GM19240 (cell line): ENCODE results near the gene FOXN1.
"Not testable (repeated sequence)": the region's sequence is repeated elsewhere in the genome, so short reads cannot be mapped to it uniquely, and the experiment has no call there.

ENCODE experiments used
- DNase-seq: peaks from one replicate; pipeline ENCODE4 v3.0.0; 2011; ENCODE audit warnings: low spot score; ENCODE audit not compliant: insufficient read length

FOXN1 gene

DNA sequence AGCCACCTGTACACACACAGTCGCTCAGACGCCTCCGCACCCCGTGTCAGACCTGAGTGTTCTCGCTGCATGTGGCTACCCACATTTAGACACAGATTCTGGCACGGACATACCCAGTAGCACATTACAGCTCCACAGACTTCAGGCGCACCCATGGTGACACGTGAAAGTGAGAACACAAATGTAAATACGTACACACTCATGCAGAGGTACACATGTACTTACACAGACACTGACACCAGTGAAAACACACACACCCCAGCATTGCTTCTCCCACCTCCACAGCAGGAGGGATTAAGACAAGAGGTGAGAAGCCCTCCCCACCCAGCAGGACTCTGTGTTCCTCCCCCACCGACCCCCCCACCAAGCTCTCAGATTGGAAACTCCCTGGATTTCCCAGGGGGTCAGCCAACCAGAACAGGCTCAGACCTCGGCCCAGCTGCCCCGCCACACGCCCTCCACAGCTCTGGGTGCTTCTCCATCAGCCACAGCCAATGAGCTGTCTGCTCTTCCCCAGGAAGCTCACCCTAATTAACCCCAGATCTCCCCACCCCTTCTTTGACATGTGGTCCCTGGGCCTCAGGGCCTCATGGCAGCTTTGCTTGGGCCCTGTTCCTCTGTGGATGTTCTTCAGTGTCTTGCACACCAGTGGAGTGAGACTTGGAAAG lies 5.3 kb upstream of the FOXN1 start:
- peak; percentile 76 for DNase-seq

DNA sequence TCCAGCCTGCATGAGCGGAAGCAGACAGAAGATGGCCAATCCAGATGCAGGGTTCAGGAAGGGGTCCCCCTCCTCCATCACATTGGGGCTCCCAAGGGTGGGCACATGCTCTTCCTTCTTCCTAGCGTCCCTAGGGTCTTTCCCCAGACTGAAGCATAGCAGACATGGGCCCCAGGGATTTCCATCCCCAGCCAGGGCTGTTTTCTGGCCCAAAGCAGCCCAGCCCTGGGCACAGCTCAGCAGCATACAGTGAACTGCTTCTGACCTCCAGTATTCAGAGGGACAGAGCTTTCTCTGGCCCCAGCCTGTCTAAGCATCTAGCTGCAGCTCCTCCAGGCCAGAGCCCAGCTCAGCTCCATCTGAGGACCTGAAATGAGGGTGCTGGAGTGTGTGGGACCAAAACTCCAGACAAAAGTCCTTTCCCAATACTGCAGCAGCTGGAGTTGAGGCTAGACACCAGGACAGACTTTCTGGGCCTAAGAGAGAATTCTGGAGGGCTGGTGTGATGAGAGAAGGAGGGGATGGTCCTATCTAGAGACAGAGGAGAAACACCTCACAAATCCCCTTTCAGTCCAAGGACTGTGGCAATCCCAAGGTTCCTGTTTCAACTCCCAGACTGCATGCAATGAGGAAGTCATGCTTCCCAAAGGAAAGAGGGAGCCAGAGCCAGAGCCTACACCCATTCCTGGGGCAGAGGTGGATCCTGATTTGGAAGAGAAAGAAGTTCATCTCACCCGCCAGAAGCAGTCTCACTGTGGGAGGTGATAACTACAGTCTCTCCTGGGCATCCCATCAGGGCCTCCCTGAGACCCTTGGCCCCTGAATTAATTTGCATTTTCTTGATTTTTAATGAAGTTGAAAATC lies 4.5 kb upstream of the FOXN1 start:
- no peak for DNase-seq

DNA sequence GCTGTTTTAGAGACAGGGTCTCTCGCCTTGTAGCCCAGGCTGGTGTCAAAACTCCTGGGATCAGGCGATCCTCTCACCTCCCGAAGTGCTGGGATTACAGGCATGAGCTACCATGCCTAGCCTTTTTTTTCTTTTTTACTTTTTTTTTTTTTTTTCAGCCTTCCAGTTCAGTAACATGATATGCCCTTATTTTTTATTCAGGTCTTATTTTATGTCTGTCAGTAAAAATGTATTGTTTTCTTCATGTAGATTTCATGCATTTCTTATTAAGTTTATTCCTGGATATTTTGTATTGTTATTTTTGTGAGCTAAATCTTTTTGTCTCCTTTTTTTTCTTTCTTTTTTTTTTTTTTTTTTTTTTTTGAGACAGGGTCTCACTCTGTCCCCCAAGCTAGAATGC lies 2.7 kb upstream of the FOXN1 start:
- DNase-seq, result no peak

DNA sequence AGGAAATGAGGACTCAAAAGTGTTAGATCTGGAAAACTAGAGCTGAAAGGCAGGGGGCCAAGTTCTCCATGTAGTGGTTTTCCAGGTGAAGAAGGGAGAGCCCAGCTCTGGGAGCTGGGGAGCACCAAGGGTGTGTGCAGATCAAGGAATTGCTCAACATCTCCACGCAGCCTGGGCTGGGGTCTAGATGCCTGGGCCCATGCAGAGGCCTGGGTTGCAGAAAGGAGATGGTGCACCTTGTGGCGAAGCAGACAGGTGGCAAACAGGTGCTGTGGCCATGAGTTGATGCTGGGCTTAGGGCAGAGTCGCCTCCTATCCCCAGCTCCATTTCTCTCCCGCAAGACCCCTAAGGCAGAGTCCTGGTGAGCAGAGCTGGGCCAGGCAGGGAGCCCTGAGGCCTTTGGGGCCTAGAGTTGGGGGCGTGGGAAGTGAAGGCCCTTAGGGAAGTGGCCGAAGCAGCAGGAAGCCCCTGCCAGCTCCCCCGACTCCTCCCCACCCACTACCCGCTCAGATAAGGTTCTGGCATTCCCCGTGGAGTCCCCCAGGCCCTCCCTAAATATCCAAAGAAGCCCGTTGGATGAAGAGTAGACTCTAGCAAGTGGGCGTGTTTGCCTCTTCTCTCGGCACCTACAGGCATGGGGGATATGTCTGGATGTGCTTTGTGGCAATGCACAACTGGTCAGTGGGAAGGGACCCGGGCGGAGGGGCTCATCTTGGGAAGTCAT lies 777 bp downstream of the FOXN1 start:
- no peak for DNase-seq

DNA sequence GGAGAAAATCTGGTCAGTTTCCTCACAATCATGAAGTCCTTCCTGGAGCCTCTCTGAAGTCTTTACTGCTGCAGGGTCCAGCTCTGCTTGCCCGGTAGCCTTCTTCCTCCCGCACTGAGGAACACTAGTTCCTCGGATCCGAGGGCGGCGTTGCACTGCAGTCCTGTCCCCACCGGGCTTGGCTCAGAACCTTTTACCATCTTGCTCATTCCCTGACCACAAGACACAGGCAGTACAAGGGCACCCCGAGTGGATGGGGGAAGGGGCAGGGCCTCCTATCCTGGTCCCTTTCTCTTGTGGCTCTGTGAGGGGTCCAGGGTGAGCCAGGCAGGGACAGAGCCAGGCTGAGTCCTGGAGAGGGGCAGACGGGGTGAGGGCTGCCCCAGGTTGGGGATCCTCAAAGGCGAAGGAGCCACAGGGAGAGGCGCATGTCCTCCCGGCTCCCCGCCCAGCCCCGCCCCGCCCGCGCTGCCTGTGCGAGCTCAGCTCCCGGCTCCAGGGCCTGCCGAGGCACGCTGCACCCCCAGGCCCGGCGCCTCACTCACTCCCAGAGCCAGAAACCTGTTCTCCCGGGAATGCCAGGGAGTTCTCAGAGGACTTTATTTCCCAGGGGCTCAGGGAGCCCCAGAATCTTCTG lies 1.5 kb downstream of the FOXN1 start:
- DNase-seq, result no peak

DNA sequence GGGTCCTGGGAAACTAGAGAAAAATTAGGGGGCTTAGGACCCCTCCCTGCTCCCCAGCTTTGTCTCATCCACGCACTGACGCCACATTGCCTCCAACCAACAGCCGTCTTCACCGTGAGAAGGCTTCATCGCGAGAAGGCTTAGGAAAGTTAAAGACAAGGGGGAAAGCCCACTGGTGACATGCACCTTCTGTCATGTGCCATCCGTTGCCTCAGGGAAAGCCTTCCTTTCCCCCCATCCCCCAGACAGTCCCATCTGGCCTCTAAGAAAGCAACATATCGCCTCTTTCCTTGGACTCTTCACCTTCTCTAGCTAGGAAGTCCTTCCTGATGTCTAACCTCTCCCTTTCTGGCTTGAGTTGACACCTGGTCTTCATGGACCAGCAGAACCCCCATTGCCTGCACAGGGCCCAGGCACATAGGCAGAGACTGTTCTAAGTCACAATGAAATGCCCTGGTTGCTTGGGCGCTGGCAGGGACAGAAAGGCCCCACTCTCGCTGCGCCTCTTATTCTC lies 2.1 kb downstream of the FOXN1 start:
- no peak for DNase-seq

DNA sequence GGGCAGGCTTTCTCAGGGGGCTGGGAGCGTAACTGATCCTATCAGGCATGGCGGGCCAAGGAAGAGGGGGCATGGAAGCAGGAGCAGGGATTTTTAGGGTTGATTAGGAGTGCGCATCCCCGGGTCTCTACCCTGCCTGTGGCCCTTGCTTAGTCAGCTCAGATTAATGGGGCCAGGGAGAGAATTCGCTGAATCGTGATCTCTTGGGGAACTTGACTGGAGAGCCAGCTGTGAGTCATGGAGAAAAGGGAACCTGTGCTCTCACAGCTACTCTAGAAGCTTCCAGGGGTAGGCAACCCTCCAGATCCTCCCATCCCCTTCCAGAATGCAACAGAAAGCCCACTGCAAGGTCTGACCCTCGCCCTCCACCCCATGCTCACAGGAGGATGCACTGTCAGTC lies 3.6 kb downstream of the FOXN1 start:
- no peak for DNase-seq

DNA sequence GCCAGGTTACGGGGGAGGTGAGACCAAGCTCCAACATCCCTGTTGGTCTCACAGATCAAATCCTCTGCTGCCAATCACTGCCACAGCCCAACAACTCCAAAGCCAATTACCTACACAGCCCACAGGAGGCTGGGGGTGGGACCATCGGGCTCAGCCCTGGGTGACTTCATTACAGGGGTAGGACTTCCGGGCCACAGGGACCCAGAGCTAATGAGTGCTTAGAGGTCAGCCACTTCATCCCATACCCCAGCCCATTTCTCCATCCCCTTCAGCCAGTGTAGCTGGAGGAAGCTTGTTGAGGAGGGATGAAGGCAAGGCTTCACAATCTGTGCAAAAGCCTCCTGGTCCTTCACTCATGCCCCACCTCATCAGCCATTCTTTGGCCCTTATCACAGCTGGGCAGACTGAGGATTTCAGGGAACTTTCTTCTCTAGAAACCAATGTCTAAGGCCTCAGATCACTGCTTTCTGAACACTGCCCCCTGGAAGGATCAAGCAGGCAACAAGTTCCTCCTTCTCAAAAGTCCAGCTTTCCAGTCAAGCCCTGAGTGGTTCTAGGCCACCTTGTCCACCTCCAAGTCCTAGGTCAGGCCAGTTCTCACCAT lies 5.8 kb downstream of the FOXN1 start:
- DNase-seq, result no peak

DNA sequence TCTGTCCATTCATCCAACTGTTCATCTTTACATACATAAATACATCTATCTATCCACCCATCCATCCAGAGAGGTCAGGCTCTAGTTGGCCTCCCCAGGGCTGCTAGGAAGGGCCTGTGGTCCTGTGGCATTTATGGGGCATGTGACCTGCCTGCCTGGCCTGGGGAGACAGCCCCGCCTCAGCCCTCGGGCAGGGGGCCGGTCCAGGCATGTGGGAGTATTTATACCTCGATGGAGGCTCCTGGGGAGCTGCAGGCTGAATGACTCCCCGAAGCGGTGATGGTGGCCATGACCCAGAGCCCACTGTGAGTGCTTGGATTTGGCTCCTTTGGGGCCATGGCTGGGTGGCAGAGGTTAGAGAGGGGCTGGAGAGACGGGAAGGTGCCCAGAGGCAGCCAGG lies 7.3 kb downstream of the FOXN1 start:
- no peak for DNase-seq

DNA sequence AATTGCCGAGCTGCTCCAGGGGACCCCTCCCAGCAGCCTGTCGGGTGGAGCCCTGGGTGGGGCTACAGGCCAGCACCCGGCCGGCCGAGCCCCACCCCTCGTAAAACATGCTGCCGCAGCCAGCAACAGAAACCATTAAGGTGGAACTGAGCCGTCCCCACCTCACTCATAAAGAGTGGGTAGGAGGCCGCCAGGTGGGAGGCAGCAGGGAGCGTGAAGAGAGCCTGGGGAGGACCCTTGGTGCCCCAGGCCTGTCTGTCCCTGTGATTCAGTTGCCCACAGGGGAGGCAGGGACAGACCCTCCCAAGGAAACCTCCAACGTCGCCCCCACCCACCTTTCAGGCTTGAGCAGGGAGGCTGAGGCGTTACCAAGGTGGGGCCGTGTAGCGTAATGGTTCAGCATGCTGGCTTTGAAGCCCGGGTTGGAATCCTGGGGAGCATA lies 8.4 kb downstream of the FOXN1 start:
- no peak for DNase-seq

DNA sequence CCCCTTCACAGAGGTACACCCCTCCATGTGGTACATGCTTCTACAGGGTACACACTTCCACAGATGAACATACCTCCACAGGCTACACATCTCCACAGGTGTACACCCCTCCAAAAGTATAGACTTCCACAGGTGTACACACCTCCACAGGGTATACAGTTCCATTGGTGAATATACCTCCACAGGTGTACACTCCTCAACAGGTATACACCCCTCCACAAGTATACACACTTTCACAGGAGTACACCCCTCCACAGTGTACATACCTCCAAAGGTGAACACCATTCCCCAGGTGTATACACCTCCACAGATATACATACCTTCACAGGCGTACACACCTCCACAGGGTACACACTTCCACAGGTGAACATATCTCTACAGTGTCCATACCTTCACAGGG lies 9.4 kb downstream of the FOXN1 start:
- DNase-seq, result no peak

DNA sequence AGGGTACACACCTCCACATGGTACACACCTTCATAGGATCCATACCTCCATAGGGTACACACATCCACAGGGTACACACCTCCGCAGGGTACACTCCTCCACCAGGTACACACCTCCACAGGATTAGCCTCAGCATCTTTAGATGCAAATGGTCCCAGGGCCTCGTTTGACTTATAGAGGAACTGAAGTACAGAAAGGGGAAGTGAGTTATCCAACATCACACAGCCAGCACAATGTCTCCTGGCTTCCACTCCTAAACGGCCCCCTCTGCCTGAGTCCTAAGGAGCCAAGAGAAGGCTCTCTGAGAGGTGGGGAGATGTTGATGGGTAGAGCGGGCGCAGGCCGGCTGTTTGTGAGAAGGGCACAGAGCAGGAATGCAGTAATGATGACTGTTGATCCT lies 12.0 kb downstream of the FOXN1 start:
- DNase-seq, result no peak

DNA sequence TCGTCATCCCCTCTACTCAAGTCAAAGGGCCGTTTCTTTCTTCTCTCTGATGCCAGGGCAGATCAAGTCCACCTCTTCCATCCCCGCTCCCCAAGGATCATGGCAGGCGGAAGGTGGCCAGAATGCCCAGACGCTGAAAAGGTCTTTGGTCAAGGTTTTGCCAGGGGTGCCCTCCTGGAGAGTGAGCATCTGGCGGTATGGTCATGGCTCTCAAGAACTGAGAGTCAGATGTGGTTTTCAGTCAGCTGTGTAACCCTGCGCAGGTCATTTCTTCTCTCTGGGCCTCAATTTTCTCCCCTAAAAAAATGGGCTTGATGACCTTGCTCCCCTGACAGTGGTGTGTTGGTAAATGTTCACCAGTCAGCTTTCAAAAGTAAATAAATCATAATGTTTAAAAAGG lies 12.4 kb downstream of the FOXN1 start:
- no peak for DNase-seq

DNA sequence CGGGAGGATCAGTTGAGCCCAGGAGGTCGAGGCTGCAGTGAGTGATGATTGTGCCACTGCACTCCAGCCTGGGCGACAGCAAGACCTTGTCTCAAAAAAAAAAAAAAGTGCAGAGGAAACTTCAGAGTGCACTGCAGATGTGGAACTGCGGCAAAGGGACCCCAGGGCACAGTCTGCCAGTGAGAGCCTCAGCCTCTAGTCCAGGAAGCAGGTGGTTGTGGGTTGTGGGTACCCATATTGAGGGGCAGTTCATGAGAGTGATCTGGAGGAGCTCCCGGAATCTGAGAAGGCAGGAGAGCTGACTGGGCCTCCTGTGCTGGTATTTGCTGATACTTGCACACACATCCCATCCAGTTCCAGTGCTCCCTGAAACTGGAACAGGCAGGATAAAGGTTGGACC lies 13.1 kb downstream of the FOXN1 start:
- no peak for DNase-seq

DNA sequence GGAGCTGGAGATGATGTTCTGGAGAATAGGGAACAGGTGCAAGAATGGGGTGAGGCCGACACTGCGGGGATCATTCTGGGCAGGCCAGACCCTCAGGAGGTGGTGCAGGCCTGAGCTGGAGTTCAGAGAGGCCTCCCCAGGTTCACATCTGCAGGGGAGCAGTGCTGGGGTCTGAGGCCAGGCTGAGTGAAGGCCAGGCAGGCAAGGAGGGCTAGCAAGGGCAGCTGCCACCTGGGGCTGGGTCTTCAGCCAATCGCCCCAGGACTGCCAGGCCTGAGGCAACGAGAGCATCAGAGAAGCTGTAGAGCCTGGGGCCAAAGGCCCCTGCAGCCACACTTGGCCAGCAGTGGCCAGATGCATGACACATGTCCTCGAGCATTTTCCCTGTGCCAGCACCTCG lies 14.5 kb downstream of the FOXN1 start:
- no peak for DNase-seq

DNA sequence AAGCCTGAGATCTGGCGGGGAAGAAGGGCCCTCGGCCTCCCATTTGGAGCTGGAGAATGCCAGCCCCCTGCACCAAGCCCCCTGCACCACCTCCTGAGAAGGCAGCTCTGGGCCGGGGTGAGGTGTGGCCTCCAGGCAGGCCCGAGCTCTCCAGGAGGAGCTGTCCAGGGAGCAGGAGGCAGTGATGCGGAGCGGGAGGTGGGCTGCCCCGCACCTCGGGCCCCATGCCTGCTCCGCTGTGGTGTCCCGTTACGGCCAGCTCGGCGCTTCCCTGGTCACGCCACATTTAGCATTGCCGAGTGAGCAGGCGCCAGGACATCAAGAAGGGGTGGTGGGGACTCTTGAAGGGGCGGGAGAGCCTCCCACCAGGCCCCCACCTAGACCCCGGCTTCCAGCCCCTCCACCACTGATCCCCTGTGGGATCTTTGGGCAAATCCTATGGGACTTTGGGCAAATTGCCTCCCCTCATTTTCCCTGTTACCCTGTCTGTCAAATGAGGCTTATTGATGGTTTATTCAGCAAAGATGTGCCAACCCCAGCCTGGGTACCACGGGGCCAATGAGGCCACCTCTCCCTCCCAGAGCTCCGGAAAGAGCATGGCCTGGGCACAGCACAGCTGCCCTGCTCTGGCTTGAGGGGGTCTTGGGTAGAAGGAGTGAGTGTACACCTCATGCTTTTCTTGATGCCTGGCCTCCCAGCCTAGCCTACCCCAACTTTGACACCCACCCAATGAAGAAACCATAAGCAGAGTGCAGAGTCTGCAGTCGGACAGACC lies 15.3 kb downstream of the FOXN1 start:
- DNase-seq, result no peak

DNA sequence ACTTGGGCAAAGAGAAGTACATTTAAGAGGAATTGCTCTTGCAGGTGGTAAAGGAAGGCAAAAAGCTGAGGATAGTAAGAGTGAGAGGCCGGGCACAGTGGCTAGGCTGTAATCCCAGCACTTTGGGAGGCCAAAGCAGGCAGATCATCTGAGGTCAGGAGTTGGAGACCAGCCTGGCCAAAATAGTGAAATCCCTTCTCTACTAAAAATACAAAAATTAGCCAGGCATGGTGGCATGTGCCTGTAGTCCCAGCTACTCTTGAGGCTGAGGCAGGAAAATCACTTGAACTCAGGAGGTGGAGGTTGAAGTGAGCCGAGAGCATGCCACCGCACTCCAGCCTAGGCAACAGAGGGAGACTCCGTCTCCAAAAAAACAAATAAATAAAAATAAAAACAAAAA lies 16.1 kb downstream of the FOXN1 start:
- not testable (repeated sequence) for DNase-seq

DNA sequence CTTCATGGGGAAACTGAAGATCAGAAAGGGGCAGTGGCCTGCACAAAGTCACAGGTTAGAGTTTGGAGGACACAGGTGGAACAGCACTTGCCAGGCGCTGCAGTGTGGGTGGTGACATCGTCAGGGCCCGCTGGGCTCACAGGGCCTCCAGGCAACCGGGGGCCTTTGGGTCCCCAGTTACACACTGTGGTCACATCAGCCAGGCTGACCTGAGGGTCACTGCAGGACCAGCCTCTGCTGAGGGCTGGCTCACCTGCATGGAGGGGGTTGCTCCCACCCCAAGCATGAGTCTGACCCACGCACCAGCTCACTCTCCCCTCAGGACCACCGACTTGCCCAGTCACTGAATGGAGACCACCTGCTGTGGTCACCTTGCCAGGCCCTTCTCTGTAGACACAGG lies 17.0 kb downstream of the FOXN1 start:
- DNase-seq, result no peak

DNA sequence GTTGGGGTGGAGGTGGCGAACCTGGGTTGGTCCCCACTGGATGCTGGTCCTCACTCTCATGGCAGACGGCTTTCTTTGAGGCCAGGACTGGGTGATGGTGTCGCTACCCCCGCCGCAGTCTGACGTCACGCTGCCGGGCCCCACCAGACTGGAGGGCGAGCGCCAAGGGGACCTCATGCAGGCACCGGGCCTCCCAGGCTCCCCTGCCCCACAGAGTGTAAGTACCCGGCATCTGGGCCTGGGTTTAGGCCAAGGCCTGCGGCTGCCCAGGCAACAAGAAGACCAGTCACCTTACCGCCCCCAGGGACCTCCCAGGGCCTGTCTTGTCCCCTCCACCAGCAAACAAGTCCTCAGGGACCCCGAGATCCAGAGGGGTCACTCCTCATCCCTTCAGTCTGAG lies 17.7 kb downstream of the FOXN1 start:
- no peak for DNase-seq
